Activated naive CD8-positive, alpha-beta T cell treated with anti-CD3 and anti-CD28 coated beads, Interleukin-2, amount 50 U/mL, for 16 hours (primary cell): ENCODE results near the gene DVL2.
A peak's percentile ranks its signal among the peaks of the same experiment; 100 is the strongest.
"Not testable (repeated sequence)": the region's sequence is repeated elsewhere in the genome, so short reads cannot be mapped to it uniquely, and the experiment has no call there.

Experiments used
- DNase-seq: peaks from one replicate; pipeline ENCODE4 v3.0.0-alpha.2; 2020; ENCODE audit warnings: low read depth, low spot score

Gene DVL2

GRCh38 chr17:7256766-7257456, 22.6 kb upstream of the DVL2 start:
- DNase-seq, result no peak

GRCh38 chr17:7254511-7254910, 20.2 kb upstream of the DVL2 start:
- no peak for DNase-seq

GRCh38 chr17:7253082-7253481, 18.8 kb upstream of the DVL2 start:
- DNase-seq, result no peak

GRCh38 chr17:7252176-7253043, 18.1 kb upstream of the DVL2 start, which contains the start of gene ELP5:
TSS of gene ELP5 (plus strand) at chr17:7252215. CDS start at chr17:7252551, 336 bp downstream.
- peak; percentile 74 for DNase-seq

DNA sequence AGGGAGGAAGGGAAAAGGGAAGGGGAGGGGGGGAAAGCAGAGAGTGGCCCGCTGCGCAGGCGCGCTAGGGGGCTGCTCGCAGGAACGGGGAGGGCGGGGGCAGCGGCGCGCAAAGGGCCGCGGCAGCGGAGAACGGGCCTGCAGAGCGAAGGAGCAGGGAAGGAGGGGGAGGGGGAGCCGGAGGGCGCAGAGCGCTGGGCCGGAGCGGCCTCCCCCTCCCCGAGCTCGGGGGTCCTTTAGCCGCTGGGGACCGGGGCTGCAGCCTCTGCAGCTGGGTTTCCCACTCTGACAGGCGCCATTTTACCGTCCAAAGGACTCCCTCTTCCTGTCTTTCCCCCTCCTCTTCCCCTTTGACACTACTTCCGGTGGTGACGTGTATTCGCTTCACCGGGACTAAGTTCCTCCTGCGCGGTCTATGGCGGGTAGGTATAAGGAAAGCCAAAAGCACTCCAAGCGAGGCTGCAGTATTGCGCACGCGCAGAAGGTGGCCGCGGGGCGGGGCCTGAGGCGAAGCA, 17.4 kb upstream of the DVL2 start, which contains the start of gene CTDNEP1:
CTDNEP1 (minus strand) TSS at position 74 of the 515 bp plus-strand sequence. CDS start 438 bp downstream, outside the sequence.
- DNase-seq, result peak; percentile 93

DNA sequence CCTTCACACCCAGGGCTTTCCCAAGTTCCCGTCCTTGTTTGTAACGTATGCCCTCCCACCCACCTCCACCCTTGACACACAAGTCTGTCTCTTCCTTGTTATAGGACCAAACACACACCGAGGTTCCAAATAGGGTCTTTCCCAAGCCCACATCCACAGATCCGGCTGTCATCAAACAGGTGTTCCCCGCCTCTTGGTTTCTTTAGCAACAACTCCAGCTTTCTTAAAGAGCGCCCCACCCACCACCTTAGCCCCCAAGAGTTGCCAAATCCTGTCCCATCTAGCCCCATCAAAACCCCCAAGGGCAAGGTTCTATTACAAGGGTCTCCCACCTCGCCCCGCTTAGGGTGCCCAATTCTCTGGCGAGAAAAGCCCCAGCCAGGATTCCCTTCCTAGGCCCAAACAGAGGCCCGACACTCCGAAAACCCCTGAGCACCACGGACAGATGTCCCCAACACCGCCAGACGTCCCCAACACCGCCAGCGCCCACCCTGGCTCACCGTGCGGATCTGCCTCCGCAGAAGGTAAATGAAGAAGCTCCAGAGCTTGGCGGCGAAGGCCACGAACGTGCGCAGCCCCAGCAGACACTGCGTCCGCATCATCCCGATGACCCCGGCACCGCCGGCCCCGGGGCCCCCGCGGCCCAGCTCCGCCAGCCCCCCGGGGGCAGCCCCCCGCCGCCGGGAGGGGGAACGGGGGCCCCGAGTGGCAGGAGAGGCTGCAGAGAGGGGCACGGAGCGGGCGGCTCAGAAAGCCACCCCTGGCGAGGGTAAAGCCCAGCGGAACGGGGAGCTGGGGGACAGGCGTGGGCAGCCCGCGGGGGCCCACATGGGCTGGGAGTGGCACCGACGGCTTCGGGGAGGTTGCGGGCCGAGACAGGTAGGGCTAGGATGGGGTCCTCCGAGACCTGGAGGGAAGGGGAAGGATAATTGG, 16.6 kb upstream of the DVL2 start:
- DNase-seq, result no peak

DNA sequence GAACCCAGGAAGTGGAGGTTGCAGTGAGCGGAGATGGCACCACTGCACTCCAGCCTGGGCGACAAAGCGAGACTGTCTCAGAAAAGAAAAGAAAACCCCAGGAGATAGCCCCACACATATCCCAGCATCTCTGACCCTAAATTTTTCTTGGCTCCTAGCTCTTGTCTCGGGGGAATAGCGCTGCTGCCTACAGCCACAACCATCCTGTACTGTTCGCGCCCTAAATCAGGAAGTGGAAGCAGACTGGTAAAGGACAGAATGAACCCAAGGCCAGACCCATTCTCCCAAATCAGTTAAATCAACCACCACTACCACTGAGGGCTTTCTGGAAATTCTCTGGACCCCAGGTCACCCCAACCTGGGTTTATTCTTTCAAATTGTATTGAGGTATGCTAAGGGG, 15.5 kb upstream of the DVL2 start:
- DNase-seq, result no peak

GRCh38 chr17:7249214-7249613, 14.9 kb upstream of the DVL2 start:
- DNase-seq, result no peak

- DNase-seq, result no peak
These were observed 14.5 kb upstream of the DVL2 start for GRCh38 chr17:7248796-7249195.

- DNase-seq, result no peak
These were observed 12.5 kb upstream of the DVL2 start for GRCh38 chr17:7246779-7247178.

DNA sequence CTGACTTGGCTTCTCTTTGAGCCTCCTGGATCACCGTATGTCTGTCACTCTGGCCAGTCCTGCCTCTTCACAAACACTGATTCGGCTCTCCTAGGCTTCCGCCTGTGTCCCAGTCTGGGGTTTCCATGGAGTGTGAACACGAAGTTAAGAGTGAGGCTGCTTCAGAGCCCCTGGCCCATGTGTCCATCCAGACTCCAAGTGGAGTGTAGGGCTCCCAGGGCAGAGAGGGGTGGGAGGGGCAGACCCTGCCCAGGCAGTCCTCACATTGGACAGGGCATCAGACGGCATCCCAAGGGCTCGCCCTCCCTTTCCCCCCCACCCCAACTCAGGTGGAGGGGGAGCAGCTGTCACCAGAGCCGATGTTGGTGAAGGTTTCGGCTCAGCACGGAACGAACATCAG, 9.5 kb upstream of the DVL2 start:
- not testable (repeated sequence) for DNase-seq

GRCh38 chr17:7243453-7243729, 9.1 kb upstream of the DVL2 start:
- no peak for DNase-seq

DNA sequence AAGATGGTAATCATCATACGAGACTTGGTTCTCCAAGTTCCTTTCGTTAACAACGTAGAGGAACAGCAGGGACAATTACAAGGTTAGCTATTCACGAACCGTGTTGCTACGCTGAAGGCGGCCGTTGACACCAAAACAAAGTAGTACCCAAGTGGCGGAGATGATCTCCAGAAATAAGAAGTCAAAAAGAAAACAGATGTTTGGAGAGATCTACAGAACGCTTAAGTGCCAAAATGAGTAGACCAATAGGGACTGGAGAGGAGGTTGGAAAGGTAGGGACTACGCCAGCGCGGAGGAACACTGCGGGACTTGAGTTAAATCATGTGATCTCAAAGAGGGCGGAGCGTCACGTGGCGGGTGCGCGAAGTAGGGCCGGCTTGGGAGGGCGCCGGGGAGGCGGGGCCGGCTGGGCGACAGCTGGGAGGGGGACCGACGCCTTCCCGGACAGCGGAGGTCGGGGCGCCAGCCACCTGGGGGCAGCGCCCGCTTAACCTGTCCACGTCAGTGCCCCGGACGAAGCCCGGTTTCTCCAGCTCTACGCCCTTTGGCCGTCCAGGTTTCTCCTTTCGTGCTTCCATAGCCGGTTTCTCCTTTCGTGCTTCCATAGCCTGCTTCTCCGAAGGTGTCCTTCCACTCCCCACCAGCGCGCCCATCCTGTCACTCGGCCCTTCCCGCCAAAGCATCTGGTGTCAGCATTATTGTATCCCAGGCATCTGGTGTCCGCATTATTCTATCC, 8.6 kb upstream of the DVL2 start:
- DNase-seq, result peak; percentile 82

DNA sequence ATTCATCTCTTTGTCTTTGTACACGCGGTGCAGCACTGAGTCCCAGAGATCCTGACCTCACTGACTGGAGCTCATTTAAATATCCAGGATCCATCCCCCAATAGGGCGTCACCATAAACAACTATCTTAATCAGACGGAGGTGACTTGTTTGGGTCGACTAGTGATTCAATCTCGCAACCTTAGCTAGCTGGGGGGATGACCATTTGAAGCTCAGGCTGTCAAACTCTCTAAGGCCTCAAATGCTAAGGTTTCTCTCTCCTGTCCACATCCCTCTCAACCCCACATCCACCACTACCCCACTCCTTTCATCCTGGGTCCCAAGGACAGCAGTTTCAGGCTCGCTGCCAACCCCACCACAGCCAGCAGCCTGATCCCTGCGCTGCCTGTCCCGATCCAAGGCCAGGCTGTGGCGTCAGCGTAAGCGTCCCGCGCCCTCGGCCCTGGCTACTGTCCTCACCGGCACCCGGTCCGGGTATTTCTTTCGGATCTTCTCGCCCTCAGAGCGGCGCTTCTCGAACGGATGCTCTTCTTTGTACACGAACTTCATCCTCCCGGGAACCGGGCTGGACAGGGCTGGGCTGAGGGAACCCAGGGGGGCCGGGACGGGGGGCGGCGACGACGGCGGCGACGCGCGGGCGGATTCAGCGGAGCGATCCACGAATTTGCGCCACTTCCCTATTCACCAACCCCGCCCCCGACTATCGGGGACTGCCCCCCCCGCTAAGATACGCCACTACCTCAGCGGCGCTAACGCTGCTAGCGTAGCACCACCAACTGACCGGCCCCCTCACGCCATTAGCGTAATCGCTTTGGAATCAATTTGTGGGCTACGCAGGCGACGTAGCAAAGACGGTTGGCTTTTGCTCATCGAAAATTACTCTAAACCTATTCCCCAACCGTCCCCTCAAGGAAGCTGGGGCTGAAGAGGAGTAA, 7.7 kb upstream of the DVL2 start, which contains the start of gene GABARAP:
GABARAP (minus strand) TSS at position 667 of the 934 bp plus-strand sequence; CDS start at position 548, 119 bp downstream.
- peak; percentile 76 for DNase-seq

DNA sequence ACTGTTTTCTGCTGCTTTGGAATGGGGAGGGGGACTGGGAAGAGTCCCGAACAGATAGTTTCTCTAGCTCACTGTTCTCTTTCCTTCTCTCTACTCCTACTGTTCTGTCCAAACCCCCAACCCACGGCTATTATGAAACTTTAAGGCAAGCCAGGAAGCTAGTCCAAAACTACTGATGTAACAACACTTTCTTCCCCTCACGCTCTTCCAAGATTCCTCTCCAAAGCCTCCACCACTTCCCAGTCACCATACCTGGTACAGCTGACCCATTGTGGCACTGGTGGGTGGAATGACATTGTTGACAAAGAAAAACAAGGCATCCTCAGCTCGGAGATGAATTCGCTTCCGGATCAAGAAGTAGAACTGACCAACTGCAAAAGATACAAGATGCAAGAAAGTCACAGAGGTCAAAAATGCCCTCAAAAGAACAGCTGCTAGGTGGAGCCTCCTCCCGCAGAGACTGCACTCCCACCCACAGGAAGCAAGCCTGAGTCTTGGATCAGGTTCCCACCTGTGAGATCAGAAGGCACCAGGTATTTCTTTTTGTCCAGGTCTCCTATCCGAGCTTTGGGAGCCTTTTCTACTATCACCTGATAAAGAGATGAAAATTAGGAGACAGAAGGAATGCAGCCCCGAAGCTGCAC, 6.9 kb upstream of the DVL2 start:
- no peak for DNase-seq

DNA sequence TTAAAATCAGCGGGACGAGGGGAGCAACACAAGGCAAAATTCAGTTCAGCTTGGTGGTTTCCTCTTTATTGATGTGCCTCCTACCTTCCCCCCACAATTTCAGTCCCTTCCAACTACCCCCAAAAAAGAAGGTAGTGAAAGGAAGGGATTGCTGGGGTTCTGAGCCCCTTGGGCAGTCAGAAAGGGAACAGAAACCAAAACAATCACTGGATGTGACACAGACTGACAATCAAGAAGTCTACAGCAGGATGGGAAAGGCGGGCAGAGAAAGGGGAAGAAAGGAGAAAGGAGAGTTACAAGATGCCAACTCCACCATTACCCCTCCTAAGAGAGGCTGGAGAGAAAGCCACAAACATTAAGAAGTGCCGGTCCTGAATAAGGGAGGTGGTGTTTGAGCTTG, 6.1 kb upstream of the DVL2 start:
- DNase-seq, result no peak

GRCh38 chr17:7239091-7240027, 5.0 kb upstream of the DVL2 start, which contains the start of gene PHF23:
TSS of gene PHF23 (minus strand) at chr17:7239457. CDS start at chr17:7239279, 178 bp downstream.
- DNase-seq, result peak; percentile 94
